Peyer's patch (tissue), 4 donors: Measurements from ENCODE around the gene CREBBP. TPM values are rescaled to one million over a fixed set of nuclear protein-coding genes. Genes with fewer than 3 reads are reported as not detected.

ENCODE experiments used
- DNase-seq, 3 donors: peaks; one replicate each; pipeline ENCODE4 v3.0.0-alpha.2; 2017 to 2019
- H3K27ac ChIP-seq, 4 donors: fragments of 200-600 bp; sonication (generic); one replicate each; pipeline ENCODE4 v1.5.1; 2016 to 2019
- H3K27me3 ChIP-seq, 2 donors: fragments of 200-600 bp; sonication (generic); one replicate each; pipeline ENCODE4 v1.5.1; 2019
- H3K36me3 ChIP-seq, 3 donors: fragments of 200-600 bp; sonication (generic); one replicate each; pipeline ENCODE4 v1.5.1; 2016 to 2019
- H3K4me1 ChIP-seq, 4 donors: fragments of 200-600 bp; sonication (generic); one replicate each; pipeline ENCODE4 v1.5.1; 2016 to 2019
- H3K4me3 ChIP-seq, 4 donors: fragments of 200-600 bp; sonication (generic); 1 replicate in 3 of 4; 2 replicates in 1 of 4; pipeline ENCODE4 v1.5.1; 2016 to 2019; ENCODE audit warnings: mild to moderate bottlenecking in 1 of 4
- H3K9me3 ChIP-seq, 4 donors: fragments of 200-600 bp; sonication (generic); one replicate each; pipeline ENCODE4 v1.5.1; 2016 to 2019; ENCODE audit warnings: mild to moderate bottlenecking in 1 of 4
- POLR2A ChIP-seq, 2 donors: fragments of 450-650 bp; IDR thresholded peaks; one replicate each; pipeline ENCODE4 v1.5.1; 2017; ENCODE audit warnings: antibody characterized with exemption in 2 of 2, mild to moderate bottlenecking in 2 of 2, moderate library complexity in 2 of 2
- total RNA-seq, 4 donors: library from RNA; depleted of rRNA; stranded (reverse); fragments of >200 nt; gene quantifications; one replicate each; pipeline ENCODE4 v1.1.0, GENCODE V29; 2016
- TF ChIP-seq, protein P1 (sequence below), 6 experiments: fragments of 450-650 bp in 4 of 6; fragments of 200-600 bp in 2 of 6; sonication (generic) in 1 of 6; IDR thresholded peaks; one replicate each; pipeline ENCODE4 v1.5.1; 2017 to 2019; ENCODE audit warnings: antibody characterized with exemption in 6 of 6, mild to moderate bottlenecking in 3 of 6, moderate library complexity in 1 of 6

Gene CREBBP
- total RNA-seq, 4 donors from 2014 or later: 84.2 to 238 (median 140) TPM

DNA sequence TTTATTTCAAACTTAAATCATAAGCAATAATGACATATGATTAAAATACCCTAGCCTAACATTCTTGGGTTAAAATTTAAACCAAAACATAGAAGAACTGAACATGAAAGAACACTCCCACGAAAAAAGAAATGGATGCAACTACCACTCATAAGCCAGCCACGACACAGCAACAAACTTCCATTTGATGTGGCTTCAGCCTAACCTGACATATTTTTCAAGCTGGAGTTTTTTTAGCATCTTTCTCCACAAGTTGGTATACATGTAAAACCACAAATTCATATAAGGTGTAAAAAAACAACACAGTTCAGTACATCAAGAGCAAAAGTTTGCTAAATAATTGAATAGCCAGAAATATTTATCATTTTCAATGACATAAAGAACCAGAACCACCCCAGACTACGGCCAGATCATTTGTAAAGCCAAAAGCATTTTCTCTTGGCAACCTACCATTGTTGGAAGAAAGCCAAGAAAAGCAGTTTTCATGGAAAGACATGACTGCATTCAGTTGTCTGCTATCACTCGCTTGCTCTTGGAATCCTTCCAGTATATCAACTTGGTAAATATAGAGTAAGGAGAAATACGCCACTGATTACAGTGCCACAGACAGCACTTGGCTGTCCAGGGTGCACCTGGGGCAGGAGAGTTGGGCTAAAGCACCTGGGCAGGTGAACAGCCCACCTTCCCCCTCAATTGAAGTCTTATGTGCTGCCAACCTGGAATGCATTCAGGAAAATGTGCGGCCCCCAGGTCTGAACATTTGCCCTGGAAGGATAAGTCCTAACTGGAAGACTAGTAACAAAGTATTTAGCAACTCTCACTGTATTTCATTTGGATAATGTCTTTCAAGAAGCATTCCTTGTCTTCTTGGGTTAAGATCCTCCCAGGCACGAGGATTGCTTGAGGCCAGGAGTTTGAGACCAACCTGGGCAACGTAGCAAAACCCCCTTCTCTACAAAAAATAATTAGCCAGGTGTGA is 60.5 kb downstream of the CREBBP start:
- H3K27ac ChIP-seq: no peak overlapping the region
- H3K9me3 ChIP-seq: no peaks in the 10 kb centered on the region
- no peak overlapping the region for H3K4me3 ChIP-seq
- H3K4me1 ChIP-seq: peaks cover 0 to 78% (median 31%) of the 10 kb centered on the region in 4 donors
- TF ChIP-seq, protein P1, sequence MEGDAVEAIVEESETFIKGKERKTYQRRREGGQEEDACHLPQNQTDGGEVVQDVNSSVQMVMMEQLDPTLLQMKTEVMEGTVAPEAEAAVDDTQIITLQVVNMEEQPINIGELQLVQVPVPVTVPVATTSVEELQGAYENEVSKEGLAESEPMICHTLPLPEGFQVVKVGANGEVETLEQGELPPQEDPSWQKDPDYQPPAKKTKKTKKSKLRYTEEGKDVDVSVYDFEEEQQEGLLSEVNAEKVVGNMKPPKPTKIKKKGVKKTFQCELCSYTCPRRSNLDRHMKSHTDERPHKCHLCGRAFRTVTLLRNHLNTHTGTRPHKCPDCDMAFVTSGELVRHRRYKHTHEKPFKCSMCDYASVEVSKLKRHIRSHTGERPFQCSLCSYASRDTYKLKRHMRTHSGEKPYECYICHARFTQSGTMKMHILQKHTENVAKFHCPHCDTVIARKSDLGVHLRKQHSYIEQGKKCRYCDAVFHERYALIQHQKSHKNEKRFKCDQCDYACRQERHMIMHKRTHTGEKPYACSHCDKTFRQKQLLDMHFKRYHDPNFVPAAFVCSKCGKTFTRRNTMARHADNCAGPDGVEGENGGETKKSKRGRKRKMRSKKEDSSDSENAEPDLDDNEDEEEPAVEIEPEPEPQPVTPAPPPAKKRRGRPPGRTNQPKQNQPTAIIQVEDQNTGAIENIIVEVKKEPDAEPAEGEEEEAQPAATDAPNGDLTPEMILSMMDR (IDR thresholded peaks at IDR 0.05): no peak
- no peaks in the 10 kb centered on the region for H3K36me3 ChIP-seq
- no peak for DNase-seq
- H3K27me3 ChIP-seq: no peaks in the 10 kb centered on the region

DNA sequence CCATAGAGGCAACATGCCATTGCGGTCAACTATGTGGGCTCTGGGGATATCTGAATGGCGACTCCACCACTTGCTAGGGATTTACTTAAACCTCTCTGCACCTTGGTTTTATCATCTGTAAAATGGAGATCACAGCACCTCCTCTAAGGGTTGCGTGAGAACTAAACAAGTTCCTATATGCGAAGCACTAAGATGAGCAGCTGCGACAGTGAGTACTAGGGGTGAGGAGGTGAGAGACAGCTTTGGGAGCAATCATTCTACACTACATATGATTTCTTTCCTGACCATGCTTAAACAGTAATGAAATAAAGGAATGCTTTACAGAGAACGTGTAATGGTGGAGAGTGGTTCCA is 61.4 kb downstream of the CREBBP start:
- Histone ChIP-seq H3K27ac (no peak overlapping the region), H3K27me3 (no peaks in the 10 kb centered on the region), H3K36me3 (no peaks in the 10 kb centered on the region), H3K4me1 (peaks cover 0 to 70% (median 31%) of the 10 kb centered on the region in 4 donors), H3K9me3 (no peaks in the 10 kb centered on the region), H3K4me3 (no peak overlapping the region)
- TF ChIP-seq, protein P1 (IDR thresholded peaks at IDR 0.05): no peak
- TF ChIP-seq POLR2A (IDR thresholded peaks at IDR 0.05): no peak
- DNase-seq: no peak

- Histone ChIP-seq H3K27ac (no peak overlapping the region), H3K4me3 (no peak overlapping the region), H3K36me3 (no peaks in the 10 kb centered on the region), H3K9me3 (no peaks in the 10 kb centered on the region), H3K4me1 (peaks cover 0 to 49% (median 21%) of the 10 kb centered on the region in 4 donors), H3K27me3 (no peaks in the 10 kb centered on the region)
- DNase-seq: no peak
- no peak for TF ChIP-seq POLR2A (IDR thresholded peaks at IDR 0.05)
- TF ChIP-seq, protein P1 (IDR thresholded peaks at IDR 0.05): no peak
Measured at GRCh38 chr16:3816326-3816725, 64.2 kb downstream of the CREBBP start.

- H3K27me3 ChIP-seq: no peaks in the 10 kb centered on the region
- no peak overlapping the region for H3K27ac ChIP-seq
- no peaks in the 10 kb centered on the region for H3K9me3 ChIP-seq
- no peak for DNase-seq
- H3K36me3 ChIP-seq: peaks cover 0 to 9% (median 0%) of the 10 kb centered on the region in 3 donors
- H3K4me3 ChIP-seq: no peak overlapping the region
- TF ChIP-seq, protein P1 (IDR thresholded peaks at IDR 0.05): no peak
- no peak for TF ChIP-seq POLR2A (IDR thresholded peaks at IDR 0.05)
- peaks cover 0 to 36% (median 11%) of the 10 kb centered on the region in 4 donors for H3K4me1 ChIP-seq
Measured at GRCh38 chr16:3814755-3815154, 65.8 kb downstream of the CREBBP start.

GRCh38 chr16:3812469-3813172 is 67.9 kb downstream of the CREBBP start:
- Histone ChIP-seq H3K27me3 (no peaks in the 10 kb centered on the region), H3K9me3 (no peaks in the 10 kb centered on the region), H3K4me3 (no peak overlapping the region), H3K27ac (no peak overlapping the region), H3K36me3 (peaks cover 0 to 30% (median 0%) of the 10 kb centered on the region in 3 donors), H3K4me1 (peaks cover 0 to 34% (median 1%) of the 10 kb centered on the region in 4 donors)
- no peak for TF ChIP-seq POLR2A (IDR thresholded peaks at IDR 0.05)
- TF ChIP-seq, protein P1 (IDR thresholded peaks at IDR 0.05): no peak
- no peak for DNase-seq
